Mammary epithelial cell (primary cell): ENCODE measurements around the gene CUX1.

Experiments used
- CTCF ChIP-seq, 2 donors: IDR thresholded peaks in 1 of 2; conservative IDR thresholded peaks in 1 of 2; 2 replicates each; pipeline ENCODE4 v1.5.1; 2011 to 2012; ENCODE audit warnings: inconsistent platforms in 2 of 2, low read length in 2 of 2, mild to moderate bottlenecking in 2 of 2, control low read depth in 1 of 2, low read depth in 1 of 2; ENCODE audit not compliant: insufficient read depth in 1 of 2; ENCODE audit errors: extremely low read depth in 1 of 2
- EZH2 ChIP-seq: IDR thresholded peaks from 2 replicates; pipeline ENCODE4 v1.6.1; 2012; ENCODE audit warnings: low read length, inconsistent platforms, borderline replicate concordance

GRCh38 chr7:101787864-101788263 is 29.6 kb upstream of the CUX1 start:
- TF ChIP-seq CTCF (conservative IDR thresholded peaks at IDR 0.05 in 1 of 2, IDR thresholded peaks at IDR 0.05 in 1 of 2; ENCODE audit: extremely low read depth in 1 of 2, insufficient read depth in 1 of 2, low read depth in 1 of 2, low read length in 2 of 2) (no peak), EZH2 (no peak)
